HAP-1 (cell line): Measurements from ENCODE around the gene CRTC2.
"Not testable (repeated sequence)": the region's sequence is repeated elsewhere in the genome, so short reads cannot be mapped to it uniquely, and the experiment has no call there.

Experiments
- DNase-seq, 2 experiments: peaks; one replicate each; pipeline ENCODE4 v3.0.0-alpha.2; 2016 to 2020; ENCODE audit warnings: low spot score in 2 of 2
- H3K27me3 ChIP-seq: fragments of 250-450 bp; sonication (Bioruptor Pico); 2 replicates; pipeline ENCODE4 v1.5.1; 2020; ENCODE audit warnings: low read depth, mild to moderate bottlenecking, moderate library complexity
- H3K36me3 ChIP-seq: fragments of 250-450 bp; sonication (Bioruptor Pico); replicated peaks from 2 replicates; pipeline ENCODE4 v1.5.1; 2020; ENCODE audit warnings: mild to moderate bottlenecking
- H3K4me1 ChIP-seq: fragments of 250-450 bp; sonication (Bioruptor Pico); 2 replicates; pipeline ENCODE4 v1.5.1; 2020; ENCODE audit warnings: mild to moderate bottlenecking
- H3K4me3 ChIP-seq: fragments of 250-450 bp; sonication (Bioruptor Pico); 2 replicates; pipeline ENCODE4 v1.5.1; 2020; ENCODE audit warnings: mild to moderate bottlenecking, moderate library complexity
- H3K9me3 ChIP-seq: fragments of 250-450 bp; sonication (Bioruptor Pico); 2 replicates; pipeline ENCODE4 v1.5.1; 2020; ENCODE audit warnings: mild to moderate bottlenecking, moderate library complexity
- in situ Hi-C: fragments of 300-500 bp; cut with MboI; formaldehyde crosslinking; loops from 3 replicates; pipeline ENCODE4 v1.14.3; 2020; ENCODE audit warnings: low sequenced_read_pairs, inconsistent platforms, mixed read lengths

CRTC2 gene, protein sequence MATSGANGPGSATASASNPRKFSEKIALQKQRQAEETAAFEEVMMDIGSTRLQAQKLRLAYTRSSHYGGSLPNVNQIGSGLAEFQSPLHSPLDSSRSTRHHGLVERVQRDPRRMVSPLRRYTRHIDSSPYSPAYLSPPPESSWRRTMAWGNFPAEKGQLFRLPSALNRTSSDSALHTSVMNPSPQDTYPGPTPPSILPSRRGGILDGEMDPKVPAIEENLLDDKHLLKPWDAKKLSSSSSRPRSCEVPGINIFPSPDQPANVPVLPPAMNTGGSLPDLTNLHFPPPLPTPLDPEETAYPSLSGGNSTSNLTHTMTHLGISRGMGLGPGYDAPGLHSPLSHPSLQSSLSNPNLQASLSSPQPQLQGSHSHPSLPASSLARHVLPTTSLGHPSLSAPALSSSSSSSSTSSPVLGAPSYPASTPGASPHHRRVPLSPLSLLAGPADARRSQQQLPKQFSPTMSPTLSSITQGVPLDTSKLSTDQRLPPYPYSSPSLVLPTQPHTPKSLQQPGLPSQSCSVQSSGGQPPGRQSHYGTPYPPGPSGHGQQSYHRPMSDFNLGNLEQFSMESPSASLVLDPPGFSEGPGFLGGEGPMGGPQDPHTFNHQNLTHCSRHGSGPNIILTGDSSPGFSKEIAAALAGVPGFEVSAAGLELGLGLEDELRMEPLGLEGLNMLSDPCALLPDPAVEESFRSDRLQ

DNA sequence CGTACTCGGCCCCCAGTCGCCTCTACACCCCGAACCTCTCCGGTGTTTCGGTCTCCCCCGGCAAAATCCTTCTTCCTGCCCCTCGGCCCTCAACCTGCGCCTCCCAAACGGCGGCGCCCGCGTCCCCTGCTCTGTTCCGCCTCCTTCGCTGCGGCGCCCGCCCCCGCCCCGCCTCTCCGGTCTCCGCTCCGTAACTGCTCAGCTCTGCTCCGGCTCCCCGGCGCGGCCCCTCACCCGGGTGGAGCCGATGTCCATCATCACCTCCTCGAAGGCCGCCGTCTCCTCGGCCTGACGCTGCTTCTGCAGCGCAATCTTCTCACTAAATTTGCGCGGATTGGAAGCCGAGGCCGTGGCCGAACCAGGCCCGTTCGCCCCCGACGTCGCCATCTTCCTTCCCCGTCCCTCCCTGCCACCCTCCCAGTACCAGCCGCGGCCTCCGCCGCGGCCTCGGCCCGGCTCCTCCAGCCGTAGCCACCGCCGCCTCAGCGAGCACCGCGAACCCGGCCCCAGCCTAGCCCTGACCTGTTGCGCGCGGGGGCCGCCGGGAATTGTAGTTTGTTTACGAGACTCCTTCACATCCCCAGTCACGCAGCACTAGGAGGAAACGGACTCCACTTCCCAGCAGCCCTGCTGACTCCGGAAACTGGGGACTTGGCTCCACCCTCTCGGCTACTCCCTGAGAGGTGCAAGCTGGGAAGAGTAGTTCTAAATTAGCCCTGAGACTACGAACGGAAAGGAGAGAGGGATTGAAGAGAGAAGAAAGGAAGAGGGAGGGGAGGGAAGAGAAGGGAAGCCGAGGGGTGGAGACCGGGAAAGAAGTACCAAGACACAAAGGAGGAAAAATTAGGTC lies at the start of gene CRTC2:
Gene CRTC2 (minus strand): TSS at position 502 of the 850 bp plus-strand sequence. CDS start 115 bp downstream, at position 387.
- H3K27me3 ChIP-seq = no peaks in the 10 kb centered on the region
- peak within 1 kb of the TSS; percentile 90 for H3K4me3 ChIP-seq
- in situ Hi-C loops = no loop called here
- DNase-seq = peak; percentile 99
- peaks cover 30% of the 10 kb centered on the region for H3K36me3 ChIP-seq
- peaks cover 21% of the 10 kb centered on the region for H3K4me1 ChIP-seq
- H3K9me3 ChIP-seq = no peaks in the 10 kb centered on the region

DNA sequence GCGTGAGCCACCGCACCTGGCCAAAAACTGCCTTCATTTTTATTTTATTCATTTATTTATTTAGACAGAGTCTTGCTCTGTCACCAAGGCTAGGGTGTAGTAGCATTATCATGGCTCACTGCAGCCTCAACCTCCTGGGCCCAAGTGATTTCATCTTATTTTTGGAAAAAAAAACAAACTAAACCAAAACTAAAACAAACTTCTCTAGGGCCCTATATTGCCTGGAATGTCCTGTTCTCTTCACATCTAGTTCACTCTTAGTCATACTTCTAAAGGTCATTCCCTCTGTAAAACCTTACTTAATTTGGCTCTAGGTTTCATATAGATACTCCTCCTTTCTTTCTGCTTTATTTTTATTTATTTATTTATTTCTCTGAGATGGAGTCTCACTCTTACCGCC lies 47.7 kb upstream of the CRTC2 start:
- no peaks in the 10 kb centered on the region for H3K9me3 ChIP-seq
- in situ Hi-C loops = no loop called here
- H3K4me3 ChIP-seq = no peak overlapping the region
- no peaks in the 10 kb centered on the region for H3K36me3 ChIP-seq
- no peak for DNase-seq
- no peaks in the 10 kb centered on the region for H3K4me1 ChIP-seq
- no peaks in the 10 kb centered on the region for H3K27me3 ChIP-seq

DNA sequence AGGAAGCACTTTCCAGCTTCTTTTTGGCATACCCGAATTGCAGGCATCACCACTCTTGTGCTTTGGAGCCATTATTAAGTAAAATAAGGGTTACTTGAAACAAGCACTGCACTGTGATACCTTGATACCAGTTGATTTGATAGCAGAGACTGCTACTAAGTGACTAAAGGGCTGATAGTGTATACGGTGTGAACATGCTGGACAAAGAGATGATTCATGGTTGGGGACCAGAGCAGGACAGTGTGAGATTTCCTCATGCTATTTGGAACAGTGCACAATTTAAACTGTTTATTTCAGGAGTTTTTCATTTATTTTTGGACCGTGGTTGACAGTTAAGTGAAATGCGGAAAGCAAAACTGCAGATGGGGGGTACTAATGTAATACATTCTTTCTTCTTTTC lies 42.0 kb upstream of the CRTC2 start:
- no peaks in the 10 kb centered on the region for H3K27me3 ChIP-seq
- DNase-seq = no peak
- in situ Hi-C loops = no loop called here
- H3K9me3 ChIP-seq = no peaks in the 10 kb centered on the region
- no peak overlapping the region for H3K4me3 ChIP-seq
- no peaks in the 10 kb centered on the region for H3K4me1 ChIP-seq
- H3K36me3 ChIP-seq = peaks cover 1% of the 10 kb centered on the region

DNA sequence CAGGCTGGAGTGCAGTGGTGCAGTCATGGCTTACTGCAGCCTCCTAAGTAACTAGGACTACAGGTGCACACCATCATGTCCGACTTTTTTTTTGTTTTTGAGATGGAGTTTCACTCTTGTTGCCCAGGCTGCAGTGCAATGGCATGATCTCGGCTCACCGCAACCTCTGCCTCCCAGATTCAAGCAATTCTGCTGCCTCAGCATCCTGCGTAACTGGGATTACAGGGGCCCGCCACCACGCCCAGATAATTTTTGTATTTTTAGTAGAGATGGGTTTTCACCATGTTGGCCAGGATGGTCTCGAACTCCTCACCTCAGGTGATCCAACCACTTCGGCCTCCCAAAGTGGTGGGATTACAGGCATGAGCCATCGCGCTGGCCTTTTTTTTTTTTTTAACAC lies 38.5 kb upstream of the CRTC2 start:
- in situ Hi-C loops = loop anchor here (25.0 kb wide), 1 partner anchor 210 kb away; the partner anchor contains the start of gene SLC27A3
- not testable (repeated sequence) for H3K4me3 ChIP-seq, H3K4me1 ChIP-seq, H3K27me3 ChIP-seq, DNase-seq, H3K9me3 ChIP-seq
- H3K36me3 ChIP-seq = peaks cover 37% of the 10 kb centered on the region

DNA sequence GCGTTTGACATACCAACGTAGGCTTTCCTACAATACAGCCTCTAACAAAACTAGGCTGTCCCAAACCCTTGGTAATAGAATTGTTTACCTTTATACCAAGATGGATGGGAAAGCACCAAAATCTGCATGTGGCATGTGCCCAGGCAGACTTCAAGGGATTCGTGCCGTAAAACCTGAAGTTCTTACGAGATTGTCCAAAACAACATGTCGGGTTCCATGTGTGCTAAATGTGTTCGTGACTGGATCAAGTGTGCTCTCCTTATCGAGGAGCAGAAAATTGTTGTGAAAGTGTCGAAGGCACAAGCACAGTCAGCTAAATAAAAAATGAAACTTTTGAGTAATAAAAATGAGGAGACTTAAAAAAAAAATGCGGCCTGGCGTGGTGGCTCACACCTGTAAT lies 37.2 kb upstream of the CRTC2 start:
- in situ Hi-C loops = loop anchor here (25.0 kb wide), 1 partner anchor 208 kb away; the partner anchor contains the start of gene SLC27A3
- Histone ChIP-seq H3K36me3 (peaks cover 49% of the 10 kb centered on the region), H3K27me3 (no peaks in the 10 kb centered on the region), H3K9me3 (no peaks in the 10 kb centered on the region), H3K4me1 (peaks cover 11% of the 10 kb centered on the region), H3K4me3 (no peak overlapping the region)
- no peak for DNase-seq

DNA sequence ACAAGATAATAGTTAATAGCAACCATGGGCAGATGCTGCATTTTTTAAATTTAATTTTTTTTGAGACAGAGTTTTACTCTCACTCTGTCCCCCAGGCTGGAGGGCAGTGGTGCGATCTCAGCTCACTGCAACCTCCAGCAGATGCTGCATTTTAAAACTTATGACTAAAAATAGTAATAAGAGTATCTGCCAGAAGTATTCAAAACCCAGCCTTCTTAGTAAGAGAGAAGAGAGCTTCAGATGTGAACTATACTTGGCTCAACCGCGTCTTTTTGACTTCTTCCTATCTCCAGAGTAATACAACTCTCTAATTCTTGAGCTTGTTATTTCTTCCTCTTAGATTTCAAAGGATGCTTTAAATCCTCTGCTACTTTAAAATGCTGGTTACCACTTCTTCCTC lies 36.8 kb upstream of the CRTC2 start:
- no peaks in the 10 kb centered on the region for H3K27me3 ChIP-seq
- no peak for DNase-seq
- in situ Hi-C loops = loop anchor here (25.0 kb wide), 1 partner anchor 208 kb away; the partner anchor contains the start of gene SLC27A3
- H3K4me3 ChIP-seq = no peak overlapping the region
- peaks cover 49% of the 10 kb centered on the region for H3K36me3 ChIP-seq
- no peaks in the 10 kb centered on the region for H3K9me3 ChIP-seq
- H3K4me1 ChIP-seq = peaks cover 13% of the 10 kb centered on the region

DNA sequence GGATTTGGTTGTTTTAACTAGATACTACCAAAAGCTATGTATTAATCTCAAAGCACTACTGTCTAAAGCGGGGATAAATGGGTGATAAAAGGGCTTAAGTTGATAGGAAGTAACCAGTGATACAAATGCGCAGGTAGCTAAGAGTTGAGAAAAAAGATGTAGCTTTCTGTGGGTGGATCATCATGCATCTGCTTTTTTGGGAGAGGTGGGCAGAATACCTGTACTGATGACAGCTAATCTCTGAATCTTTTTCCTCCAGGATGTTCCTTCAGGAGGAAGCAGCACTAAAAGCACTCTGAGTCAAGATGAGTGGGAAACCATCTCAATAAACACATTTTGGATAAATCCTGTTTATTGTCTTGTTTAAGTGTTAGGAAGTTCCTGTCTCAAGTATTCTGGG lies 33.4 kb upstream of the CRTC2 start:
- no peaks in the 10 kb centered on the region for H3K27me3 ChIP-seq
- peaks cover 19% of the 10 kb centered on the region for H3K4me1 ChIP-seq
- peaks cover 49% of the 10 kb centered on the region for H3K36me3 ChIP-seq
- H3K4me3 ChIP-seq = peak overlapping the region; percentile 95
- H3K9me3 ChIP-seq = no peaks in the 10 kb centered on the region
- no peak for DNase-seq
- in situ Hi-C loops = loop anchor here (25.0 kb wide), 1 partner anchor 205 kb away; the partner anchor contains the start of gene SLC27A3

DNA sequence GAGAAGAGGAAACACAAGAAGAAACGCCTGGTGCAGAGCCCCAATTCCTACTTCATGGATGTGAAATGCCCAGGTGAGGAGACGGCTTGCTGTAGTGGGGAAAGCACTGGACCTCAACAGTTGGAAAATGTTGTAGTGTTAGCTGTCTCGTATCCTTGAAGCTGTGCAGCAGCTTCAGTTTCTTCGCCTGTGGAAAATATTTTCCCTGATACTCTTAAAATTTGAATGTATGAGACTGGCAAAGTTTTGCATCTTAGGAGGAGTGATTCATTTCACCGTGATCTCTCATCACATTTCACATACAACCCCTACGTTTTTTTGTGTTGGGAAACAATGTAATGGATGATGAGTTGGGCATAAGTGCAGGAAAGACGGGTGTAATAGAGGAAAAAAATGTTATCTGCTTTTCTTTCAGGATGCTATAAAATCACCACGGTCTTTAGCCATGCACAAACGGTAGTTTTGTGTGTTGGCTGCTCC lies 32.8 kb upstream of the CRTC2 start:
- Histone ChIP-seq H3K9me3 (no peaks in the 10 kb centered on the region), H3K4me3 (peak overlapping the region; percentile 95), H3K36me3 (peaks cover 49% of the 10 kb centered on the region), H3K27me3 (no peaks in the 10 kb centered on the region), H3K4me1 (peaks cover 23% of the 10 kb centered on the region)
- DNase-seq = no peak
- in situ Hi-C loops = loop anchor here (25.0 kb wide), 1 partner anchor 204 kb away; the partner anchor contains the start of gene SLC27A3

DNA sequence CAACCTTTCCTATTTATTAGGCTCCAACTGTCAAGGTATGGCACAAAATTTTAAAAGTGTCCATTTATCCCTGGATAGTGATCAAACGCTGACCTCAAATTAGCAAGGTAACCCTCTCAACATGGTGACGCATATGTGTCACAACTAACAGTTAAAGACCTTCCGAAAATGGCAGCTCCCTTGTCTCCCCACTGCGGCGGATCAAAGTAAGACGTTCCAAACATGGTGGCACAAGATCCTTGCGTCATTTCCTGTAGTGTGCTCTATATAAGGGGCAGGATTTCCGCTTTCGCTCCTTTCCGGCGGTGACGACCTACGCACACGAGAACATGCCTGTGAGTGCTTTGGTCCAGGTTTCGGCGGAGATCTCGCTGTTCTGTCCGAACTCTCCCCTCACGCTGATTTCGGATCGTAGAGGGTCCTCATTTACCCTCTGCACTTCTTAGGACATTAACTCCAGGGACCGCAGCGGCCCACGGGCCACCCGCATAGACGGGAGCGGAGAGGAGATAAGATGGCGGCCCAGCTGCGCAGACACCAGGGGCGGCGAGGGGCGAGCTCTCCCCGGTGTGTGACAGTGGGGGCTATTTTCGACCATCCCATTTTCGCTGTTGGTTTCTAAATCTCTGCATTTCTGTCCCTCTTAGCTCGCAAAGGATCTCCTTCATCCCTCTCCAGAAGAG lies 32.2 kb upstream of the CRTC2 start, which contains the start of gene RPS27:
Gene RPS27 (plus strand): TSS at position 295 of the 683 bp plus-strand sequence. CDS start 35 bp downstream, at position 330.
- H3K4me1 ChIP-seq = peaks cover 23% of the 10 kb centered on the region
- H3K4me3 ChIP-seq = peak within 1 kb of the TSS; percentile 95
- DNase-seq = peak; percentile 94 to 97
- no peaks in the 10 kb centered on the region for H3K9me3 ChIP-seq
- no peaks in the 10 kb centered on the region for H3K27me3 ChIP-seq
- in situ Hi-C loops = loop anchor here (25.0 kb wide), 1 partner anchor 203 kb away; the partner anchor contains the start of gene SLC27A3
- peaks cover 49% of the 10 kb centered on the region for H3K36me3 ChIP-seq

DNA sequence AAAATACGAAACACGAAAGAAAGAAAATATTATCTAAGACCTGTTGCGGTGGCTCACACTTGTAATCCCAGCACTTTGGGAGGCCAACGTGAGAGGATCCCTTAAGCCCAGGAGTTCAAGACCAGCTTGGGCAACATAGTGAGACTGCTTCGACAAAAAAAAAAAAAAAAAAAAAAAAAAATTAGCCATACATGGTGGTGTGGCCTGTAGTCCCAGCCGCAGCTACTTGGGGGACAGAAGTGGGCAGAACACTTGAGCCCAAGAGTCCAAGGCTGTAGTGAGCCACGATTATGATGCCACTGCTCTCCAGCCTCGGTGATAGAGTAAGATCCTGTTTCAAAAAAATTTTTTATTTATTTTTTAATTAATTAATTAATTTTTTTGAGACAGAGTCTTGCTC lies 29.2 kb upstream of the CRTC2 start:
- no peak for DNase-seq
- H3K36me3 ChIP-seq = peaks cover 24% of the 10 kb centered on the region
- in situ Hi-C loops = loop anchor here (5.0 to 25.0 kb wide), 3 partner anchors 200 to 483 kb away; partner anchors contain the start of genes NPR1 and SLC27A3
- H3K9me3 ChIP-seq = no peaks in the 10 kb centered on the region
- H3K27me3 ChIP-seq = no peaks in the 10 kb centered on the region
- H3K4me1 ChIP-seq = peaks cover 28% of the 10 kb centered on the region
- no peak overlapping the region for H3K4me3 ChIP-seq

DNA sequence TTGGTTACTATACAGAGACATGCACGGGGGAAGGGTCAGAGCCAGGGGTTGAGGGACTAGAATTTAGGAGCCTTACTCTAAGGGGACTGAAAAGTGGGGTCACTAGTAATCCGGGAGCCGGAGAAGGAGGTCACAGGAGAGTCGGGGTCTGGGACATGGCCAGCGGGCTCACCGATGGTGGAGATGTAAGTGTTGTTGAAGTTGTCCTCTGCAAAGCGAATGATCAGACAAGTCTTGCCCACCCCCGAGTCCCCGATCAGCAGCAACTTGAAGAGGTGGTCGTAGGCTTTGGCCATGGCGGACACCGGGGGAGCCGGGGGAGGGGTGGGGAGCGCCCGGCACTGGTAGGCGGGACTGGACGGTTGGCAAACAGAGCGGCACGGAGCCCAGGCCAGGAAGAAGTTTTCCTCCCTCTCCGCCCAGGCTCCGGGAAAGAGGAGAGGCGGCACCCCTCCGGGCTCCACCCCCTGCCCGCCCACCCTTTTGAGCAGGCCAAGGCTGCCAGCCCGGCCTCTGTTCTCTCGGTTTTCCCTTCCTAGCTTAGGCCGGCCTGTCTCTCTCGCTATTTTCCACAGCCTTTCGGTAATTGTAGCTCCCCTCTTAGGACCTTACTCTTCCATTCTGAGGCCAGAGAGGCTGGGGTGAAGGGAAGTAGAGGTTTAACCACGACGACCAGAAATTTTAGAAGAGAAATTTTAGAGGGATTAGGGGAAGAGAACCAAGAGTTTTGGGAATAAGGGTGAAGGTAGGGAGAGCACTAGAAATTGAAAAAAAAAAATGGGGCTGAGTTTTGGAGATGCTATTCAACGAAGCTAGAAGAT lies 27.7 kb upstream of the CRTC2 start, which contains the start of gene RAB13:
Gene RAB13 (minus strand): TSS at position 399 of the 821 bp plus-strand sequence. CDS start 103 bp downstream, at position 296.
- DNase-seq = peak; percentile 89 to 90
- peak within 1 kb of the TSS; percentile 64 for H3K4me3 ChIP-seq
- H3K27me3 ChIP-seq = no peaks in the 10 kb centered on the region
- in situ Hi-C loops = loop anchor here (5.0 to 25.0 kb wide), 3 partner anchors 199 to 481 kb away; partner anchors contain the start of genes NPR1 and SLC27A3
- peaks cover 20% of the 10 kb centered on the region for H3K4me1 ChIP-seq
- peaks cover 11% of the 10 kb centered on the region for H3K36me3 ChIP-seq
- H3K9me3 ChIP-seq = no peaks in the 10 kb centered on the region
